Endodermal cell (in vitro differentiated cells): Measurements from ENCODE around the gene ATP4B. TPM values are rescaled to one million over a fixed set of nuclear protein-coding genes. Genes with fewer than 3 reads are reported as not detected.

Source experiments
- DNase-seq: peaks from one replicate; pipeline ENCODE4 v3.0.0-alpha.2; 2017
- H3K27ac ChIP-seq: 2 replicates; pipeline ENCODE4 v1.5.1; 2013; ENCODE audit warnings: mild to moderate bottlenecking, low read depth, low read length, moderate library complexity
- H3K27me3 ChIP-seq: 2 replicates; pipeline ENCODE4 v1.6.1; 2013; ENCODE audit warnings: mild to moderate bottlenecking, low read length, moderate library complexity; ENCODE audit not compliant: insufficient read depth, control insufficient read depth, poor library complexity, severe bottlenecking
- H3K36me3 ChIP-seq: 2 replicates; pipeline ENCODE4 v1.7.0; 2013; ENCODE audit warnings: mild to moderate bottlenecking, low read length, moderate library complexity; ENCODE audit not compliant: control insufficient read depth, insufficient read depth
- H3K4me1 ChIP-seq: one replicate; pipeline ENCODE4 v1.7.0; 2013; ENCODE audit warnings: low read length; ENCODE audit not compliant: control insufficient read depth, insufficient read depth
- H3K4me3 ChIP-seq: 2 replicates; pipeline ENCODE4 v1.5.1; 2013; ENCODE audit warnings: mild to moderate bottlenecking, low read length, moderate library complexity
- H3K9ac ChIP-seq: 2 replicates; pipeline ENCODE4 v1.6.1; 2013; ENCODE audit warnings: mild to moderate bottlenecking, low read length, moderate library complexity; ENCODE audit not compliant: poor library complexity, severe bottlenecking; ENCODE audit errors: extremely low read depth
- H3K9me3 ChIP-seq: 2 replicates; pipeline ENCODE4 v1.6.1; 2013; ENCODE audit warnings: mild to moderate bottlenecking, low read length, moderate library complexity; ENCODE audit not compliant: control insufficient read depth
- H3K27ac Mint-ChIP-seq: 2 replicates; pipeline ENCODE4 v1.8.0; 2020; ENCODE audit warnings: mixed read lengths
- H3K27me3 Mint-ChIP-seq: 2 replicates; pipeline ENCODE4 v1.8.0; 2021; ENCODE audit warnings: mild to moderate bottlenecking, mixed read lengths; ENCODE audit not compliant: insufficient read depth
- H3K36me3 Mint-ChIP-seq: 2 replicates; pipeline ENCODE4 v1.8.0; 2020; ENCODE audit warnings: low read depth, mixed read lengths
- H3K4me1 Mint-ChIP-seq: 2 replicates; pipeline ENCODE4 v1.8.0; 2020; ENCODE audit warnings: mixed read lengths
- H3K4me3 Mint-ChIP-seq: 2 replicates; pipeline ENCODE4 v1.8.0; 2020; ENCODE audit warnings: mild to moderate bottlenecking, moderate library complexity, mixed read lengths
- H3K9me3 Mint-ChIP-seq: 2 replicates; pipeline ENCODE4 v1.8.0; 2020; ENCODE audit warnings: mild to moderate bottlenecking, mixed read lengths
- CTCF ChIP-seq: fragments of 200-600 bp; sonication (generic); conservative IDR thresholded peaks from 2 replicates; pipeline ENCODE4 v1.5.0; 2021; ENCODE audit warnings: antibody characterized with exemption, mild to moderate bottlenecking
- WGBS, 2 experiments: methylation state at CpG; one replicate each; pipeline versions ENCODE4 v1.1.5 to v1.1.7; 2013; ENCODE audit warnings: missing lambda C conversion rate in 2 of 2, mixed read lengths in 1 of 2; ENCODE audit not compliant: insufficient coverage in 1 of 2, insufficient read length in 1 of 2; 5-methylcytosine and 5-hydroxymethylcytosine counted together
- total RNA-seq, 2 donors: library from RNA; stranded (reverse); fragmentation: NEBNext Ultra II Directional in 1 of 2; extraction: Animal tissue kit (Norgen Biotek cat#: 25700) in 1 of 2; gene quantifications; 2 replicates in 1 of 2; 3 replicates in 1 of 2; pipeline ENCODE4 v1.2.1, GENCODE V29; 2021

ATP4B gene
- total RNA-seq, 2 donors from 2014 or later, result not detected

- Histone ChIP-seq H3K4me3 (no peak overlapping the region), H3K27ac (no peak overlapping the region), H3K36me3 (peaks cover 19% of the 10 kb centered on the region), H3K4me1 (no peaks in the 10 kb centered on the region), H3K27me3 (no peaks in the 10 kb centered on the region), H3K9me3 (peaks cover 36% of the 10 kb centered on the region), H3K9ac (no peak overlapping the region)
- Mint-ChIP-seq H3K4me1 (no peaks in the 10 kb centered on the region), H3K27ac (no peak overlapping the region), H3K9me3 (peaks cover 33% of the 10 kb centered on the region), H3K27me3 (peaks cover 6% of the 10 kb centered on the region), H3K4me3 (no peak overlapping the region), H3K36me3 (peaks cover 45% of the 10 kb centered on the region)
- no peak for DNase-seq
- TF ChIP-seq CTCF, result no peak
- WGBS, 2 experiments, result 94 to 96% methylated on average over 4 to 10 of the region's 10 CpGs
Observed at GRCh38 chr13:113646921-113647340, 11.1 kb downstream of the ATP4B start.

DNA sequence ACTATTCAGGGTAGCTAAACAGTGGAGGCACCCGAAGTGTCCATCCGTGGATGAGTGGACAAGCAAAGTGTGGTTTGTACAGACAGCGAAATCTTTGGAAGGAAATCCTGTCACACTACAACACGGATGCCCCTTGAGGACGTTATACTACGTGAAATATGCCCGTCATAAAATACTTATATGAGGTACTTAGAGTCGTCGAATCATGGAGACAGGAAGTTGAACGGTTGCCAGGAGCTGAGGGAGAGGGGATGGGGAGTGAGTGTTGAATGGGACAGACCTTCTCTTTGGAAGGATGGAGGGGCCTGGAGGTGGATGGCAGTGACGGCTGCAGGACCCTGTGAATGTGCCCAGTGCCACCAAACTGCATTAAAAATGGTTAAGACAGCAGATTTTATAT is 11.6 kb downstream of the ATP4B start:
- Histone ChIP-seq H3K9ac (no peak overlapping the region), H3K27me3 (no peaks in the 10 kb centered on the region), H3K9me3 (peaks cover 41% of the 10 kb centered on the region), H3K4me1 (no peaks in the 10 kb centered on the region), H3K27ac (no peak overlapping the region), H3K36me3 (peaks cover 24% of the 10 kb centered on the region), H3K4me3 (no peak overlapping the region)
- Mint-ChIP-seq H3K4me1 (no peaks in the 10 kb centered on the region), H3K9me3 (peaks cover 38% of the 10 kb centered on the region), H3K36me3 (peaks cover 51% of the 10 kb centered on the region), H3K27ac (no peak overlapping the region), H3K4me3 (no peak overlapping the region), H3K27me3 (peaks cover 5% of the 10 kb centered on the region)
- 91 to 94% methylated on average over 10 to 11 of the region's 11 CpGs for WGBS, 2 experiments
- no peak for DNase-seq
- no peak for TF ChIP-seq CTCF

DNA sequence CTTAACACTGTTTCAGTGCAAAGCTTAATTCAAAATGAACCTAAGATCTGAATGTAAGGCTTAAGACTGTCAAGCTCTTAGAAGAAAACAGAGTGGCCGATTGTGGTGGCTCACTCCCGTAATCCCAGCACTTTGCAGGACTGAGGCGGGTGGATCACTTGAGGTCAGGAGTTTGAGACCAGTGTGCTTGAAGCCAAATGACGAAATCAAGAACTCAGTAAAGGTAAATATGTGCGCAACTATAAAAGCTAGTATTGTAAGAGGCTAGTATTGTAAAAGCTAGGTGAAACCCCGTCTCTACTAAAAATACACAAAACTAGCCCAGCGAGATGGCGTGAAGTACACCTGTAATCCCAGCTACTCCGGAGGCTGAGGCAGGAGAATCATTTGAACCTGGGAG is 12.7 kb downstream of the ATP4B start:
- Mint-ChIP-seq H3K27me3 (no peaks in the 10 kb centered on the region), H3K27ac (no peak overlapping the region), H3K36me3 (peaks cover 58% of the 10 kb centered on the region), H3K4me1 (no peaks in the 10 kb centered on the region), H3K4me3 (no peak overlapping the region), H3K9me3 (peaks cover 42% of the 10 kb centered on the region)
- Histone ChIP-seq H3K27me3 (no peaks in the 10 kb centered on the region), H3K36me3 (peaks cover 32% of the 10 kb centered on the region), H3K4me1 (no peaks in the 10 kb centered on the region), H3K4me3 (no peak overlapping the region), H3K27ac (no peak overlapping the region), H3K9me3 (peaks cover 49% of the 10 kb centered on the region), H3K9ac (no peak overlapping the region)
- TF ChIP-seq CTCF, result no peak
- no peak for DNase-seq
- 94 to 98% methylated on average over 8 to 9 of the region's 9 CpGs for WGBS, 2 experiments
